ENCODE results near the gene FOXD2.

Gene FOXD2

GRCh38 chr1:47406966-47407365 is 30.9 kb upstream of the FOXD2 start:
- DNase-seq (ENCODE audit: low read depth), result no peak
- H3K4me3 ChIP-seq (ENCODE audit: low read depth, low read length), result no peak overlapping the region
- TF ChIP-seq CTCF (conservative IDR thresholded peaks at IDR 0.05; ENCODE audit: low read depth, low read length), result no peak

GRCh38 chr1:47407481-47407880 is 30.4 kb upstream of the FOXD2 start:
- DNase-seq (ENCODE audit: low read depth), result no peak
- H3K4me3 ChIP-seq (ENCODE audit: low read depth, low read length), result no peak overlapping the region
- TF ChIP-seq CTCF (conservative IDR thresholded peaks at IDR 0.05; ENCODE audit: low read depth, low read length), result no peak

GRCh38 chr1:47409311-47410067 is 28.4 kb upstream of the FOXD2 start:
- H3K4me3 ChIP-seq (ENCODE audit: low read depth, low read length), result no peak overlapping the region
- peak; percentile 87 for DNase-seq (ENCODE audit: low read depth)
- TF ChIP-seq CTCF (conservative IDR thresholded peaks at IDR 0.05; ENCODE audit: low read depth, low read length), result no peak

GRCh38 chr1:47410068-47410455 is 27.8 kb upstream of the FOXD2 start:
- H3K4me3 ChIP-seq (ENCODE audit: low read depth, low read length), result no peak overlapping the region
- DNase-seq (ENCODE audit: low read depth), result no peak
- no peak for TF ChIP-seq CTCF (conservative IDR thresholded peaks at IDR 0.05; ENCODE audit: low read depth, low read length)

- TF ChIP-seq CTCF (conservative IDR thresholded peaks at IDR 0.05; ENCODE audit: low read depth, low read length), result no peak
- H3K4me3 ChIP-seq (ENCODE audit: low read depth, low read length), result no peak overlapping the region
- peak; percentile 47 for DNase-seq (ENCODE audit: low read depth)
These were observed 26.4 kb upstream of the FOXD2 start for GRCh38 chr1:47411436-47411835.

GRCh38 chr1:47412437-47412836 is 25.4 kb upstream of the FOXD2 start:
- no peak for TF ChIP-seq CTCF (conservative IDR thresholded peaks at IDR 0.05; ENCODE audit: low read depth, low read length)
- no peak overlapping the region for H3K4me3 ChIP-seq (ENCODE audit: low read depth, low read length)
- no peak for DNase-seq (ENCODE audit: low read depth)

GRCh38 chr1:47415728-47416318 is 22.0 kb upstream of the FOXD2 start, which contains the start of gene FOXE3:
Gene FOXE3 (plus strand): TSS chr1:47416285. CDS start chr1:47416316, 31 bp downstream.
- no peak for TF ChIP-seq CTCF (conservative IDR thresholded peaks at IDR 0.05; ENCODE audit: low read depth, low read length)
- peak within 1 kb of the TSS; percentile 50 for H3K4me3 ChIP-seq (ENCODE audit: low read depth, low read length)
- no peak for DNase-seq (ENCODE audit: low read depth)

Measured in choroid plexus epithelial cell (primary cell).